B cell (primary cell): Measurements from ENCODE around the gene RCN2. TPM values are rescaled to one million over a fixed set of nuclear protein-coding genes. Genes with fewer than 3 reads are reported as not detected.

Experiments
- ATAC-seq: fragments of 200-7000 bp; cut with Tn5 transposase; one replicate; pipeline ENCODE4 v1.10.0; 2021; ENCODE audit warnings: low read depth, mild to moderate bottlenecking, moderate number of reproducible peaks, moderate library complexity
- CTCF ChIA-PET: fragments of 350-600 bp; sonication (Branson Sonifier 250); formaldehyde crosslinking; loops from one replicate; lab custom pipeline; 2021; ENCODE audit warnings: antibody characterized with exemption, inconsistent platforms; lab: Charles Lee
- POLR2A ChIA-PET: fragments of 350-600 bp; sonication (Branson Sonifier 250); formaldehyde crosslinking; loops from one replicate; lab custom pipeline; 2021; ENCODE audit warnings: antibody characterized with exemption; lab: Charles Lee
- DNase-seq: peaks from one replicate; pipeline ENCODE4 v3.0.0; 2013
- H2AFZ ChIP-seq: 2 replicates; pipeline ENCODE4 v1.6.1; 2012; ENCODE audit warnings: mild to moderate bottlenecking, low read depth, low read length; ENCODE audit not compliant: insufficient read depth, poor library complexity, severe bottlenecking
- H3K27ac ChIP-seq, 2 donors: 1 replicate in 1 of 2; 2 replicates in 1 of 2; pipeline ENCODE4 v1.5.1; 2012 to 2013; ENCODE audit warnings: low read length in 2 of 2, mild to moderate bottlenecking in 2 of 2, moderate library complexity in 1 of 2
- H3K27me3 ChIP-seq, 4 experiments: fragments of 200-600 bp in 1 of 4; sonication (generic) in 1 of 4; replicated peaks in 1 of 4; 1 replicate in 2 of 4; 2 replicates in 2 of 4; pipeline versions ENCODE4 v1.6.1 to v1.7.0; 2013 to 2016; ENCODE audit warnings: low read length in 3 of 4, mild to moderate bottlenecking in 2 of 4, mixed read lengths in 1 of 4, moderate library complexity in 1 of 4; ENCODE audit not compliant: insufficient read depth in 4 of 4, control insufficient read depth in 3 of 4; ENCODE audit errors: control extremely low read depth in 1 of 4
- H3K36me3 ChIP-seq, 2 experiments: replicated peaks in 1 of 2; 1 replicate in 1 of 2; 2 replicates in 1 of 2; pipeline versions ENCODE4 v1.6.1 to v1.7.1; 2013; ENCODE audit warnings: low read length in 1 of 2; ENCODE audit not compliant: insufficient read depth in 2 of 2, control insufficient read depth in 1 of 2; ENCODE audit errors: control extremely low read depth in 1 of 2, extremely low read depth in 1 of 2
- H3K4me1 ChIP-seq, 2 donors: fragments of 200-600 bp in 1 of 2; sonication (generic) in 1 of 2; 1 replicate in 1 of 2; 2 replicates in 1 of 2; pipeline versions ENCODE4 v1.5.1 to v1.6.1; 2013 to 2017; ENCODE audit warnings: low read length in 2 of 2; ENCODE audit not compliant: control insufficient read depth in 2 of 2, insufficient read depth in 2 of 2
- H3K4me2 ChIP-seq: replicated peaks from 2 replicates; pipeline ENCODE3; 2012; ENCODE audit warnings: mild to moderate bottlenecking, low read depth, low read length; ENCODE audit not compliant: poor library complexity, severe bottlenecking
- H3K4me3 ChIP-seq, 5 experiments: fragments of 200-600 bp in 1 of 5; sonication (generic) in 1 of 5; 1 replicate in 3 of 5; 2 replicates in 2 of 5; pipeline versions ENCODE4 v1.5.1 to v1.7.0; 2011 to 2016; ENCODE audit warnings: low read length in 4 of 5, mild to moderate bottlenecking in 4 of 5, low read depth in 2 of 5, control low read depth in 1 of 5, moderate library complexity in 1 of 5; ENCODE audit not compliant: insufficient read depth in 1 of 5; ENCODE audit errors: control extremely low read depth in 1 of 5, extremely low read depth in 1 of 5
- H3K79me2 ChIP-seq: fragments of 200-600 bp; sonication (generic); one replicate; pipeline ENCODE4 v1.6.0; 2016; ENCODE audit warnings: low read length; ENCODE audit not compliant: control insufficient read depth, insufficient read depth
- H3K9ac ChIP-seq: fragments of 200-600 bp; sonication (generic); 2 replicates; pipeline ENCODE4 v1.6.1; 2017; ENCODE audit warnings: mild to moderate bottlenecking, low read length, moderate library complexity
- H3K9me3 ChIP-seq, 3 donors: one replicate each; pipeline versions ENCODE4 v1.6.1 to v1.7.1; 2013; ENCODE audit warnings: low read length in 2 of 3; ENCODE audit not compliant: control insufficient read depth in 2 of 3, insufficient read depth in 1 of 3; ENCODE audit errors: control extremely low read depth in 1 of 3
- H4K20me1 ChIP-seq: 2 replicates; pipeline ENCODE4 v1.6.0; 2012; ENCODE audit warnings: mild to moderate bottlenecking, low read length; ENCODE audit not compliant: insufficient read depth, control insufficient read depth, poor library complexity, severe bottlenecking
- H3K27ac Mint-ChIP-seq: one replicate; pipeline ENCODE4 v1.8.0; 2021; ENCODE audit warnings: mixed read lengths
- H3K27me3 Mint-ChIP-seq: one replicate; pipeline ENCODE4 v1.8.0; 2021; ENCODE audit warnings: mixed read lengths
- H3K4me1 Mint-ChIP-seq: one replicate; pipeline ENCODE4 v1.8.0; 2021; ENCODE audit warnings: mixed read lengths
- H3K4me3 Mint-ChIP-seq: one replicate; pipeline ENCODE4 v1.8.0; 2021; ENCODE audit warnings: mixed read lengths
- H3K9me3 Mint-ChIP-seq: one replicate; pipeline ENCODE4 v1.8.0; 2022; ENCODE audit warnings: mixed read lengths; ENCODE audit not compliant: insufficient read depth
- CTCF ChIP-seq: fragments of 200-600 bp; IDR thresholded peaks from one replicate; pipeline ENCODE4 v1.8.0; 2022; ENCODE audit warnings: antibody characterized with exemption, mild to moderate bottlenecking
- EZH2 ChIP-seq: IDR thresholded peaks from 2 replicates; pipeline ENCODE4 v1.6.1; 2012; ENCODE audit warnings: borderline replicate concordance, low read depth, mild to moderate bottlenecking, moderate library complexity, low read length; ENCODE audit not compliant: insufficient read depth, poor library complexity, severe bottlenecking
- WGBS: methylation state at CpG from one replicate; pipeline ENCODE4 v1.1.5; 2013; ENCODE audit warnings: missing lambda C conversion rate; ENCODE audit not compliant: insufficient coverage; 5-methylcytosine and 5-hydroxymethylcytosine counted together
- intact Hi-C: fragments of 100-400 bp; cut with micrococcal nuclease; formaldehyde crosslinking; loops from one replicate; pipeline ENCODE4 v1.10.0; 2022
- polyA plus RNA-seq: library from polyadenylated mRNA; depleted of rRNA; stranded (reverse); fragments of >200 nt; gene quantifications from 2 replicates; pipeline ENCODE4 v1.2.3, GENCODE V29; 2012
- total RNA-seq, 2 donors: library from RNA; stranded (reverse); fragments of 120-200 nt in 1 of 2; gene quantifications; 1 replicate in 1 of 2; 2 replicates in 1 of 2; pipeline versions ENCODE4 v1.2.3 to v1.2.4, GENCODE V29; 2013 to 2022

The RCN2 gene
- total and polyA plus RNA-seq, 2 donors (not counting 1 experiment from before 2014, with no cell fraction given): 16.7 to 27.8 TPM

DNA sequence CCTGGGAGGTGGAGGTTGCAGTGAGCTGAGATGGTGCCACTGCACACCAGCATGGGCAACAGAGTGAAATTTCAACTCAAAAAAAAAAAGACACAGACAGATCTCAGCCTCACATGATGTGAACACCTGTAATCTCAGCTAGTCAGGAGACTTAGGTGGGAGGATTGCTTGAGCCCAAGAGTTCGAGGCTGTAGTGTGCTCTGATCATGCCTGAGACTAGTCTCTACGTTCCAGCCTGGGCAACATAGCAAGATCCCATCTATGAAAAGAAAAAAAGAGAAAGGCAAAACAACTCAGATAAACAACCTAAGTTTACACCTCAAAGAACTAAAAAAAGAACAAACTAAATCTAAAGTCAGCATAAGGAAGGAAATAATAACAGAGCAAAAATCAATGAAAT is 37.4 kb upstream of the RCN2 start:
- Histone ChIP-seq H3K9me3 (peaks cover 0 to 1% (median 0%) of the 10 kb centered on the region in 3 donors), H3K36me3 (peaks cover 0 to 5% of the 10 kb centered on the region in 2 experiments), H3K27me3 (no peaks in the 10 kb centered on the region), H4K20me1 (no peaks in the 10 kb centered on the region), H3K79me2 (peaks cover 68% of the 10 kb centered on the region), H2AFZ (no peak overlapping the region), H3K4me1 (no peaks in the 10 kb centered on the region), H3K9ac (no peak overlapping the region), H3K4me2 (no peak overlapping the region), H3K27ac (no peak overlapping the region), H3K4me3 (no peak overlapping the region)
- Mint-ChIP-seq H3K27me3 (no peaks in the 10 kb centered on the region), H3K4me3 (no peak overlapping the region), H3K9me3 (no peaks in the 10 kb centered on the region), H3K4me1 (peaks cover 28% of the 10 kb centered on the region), H3K27ac (no peak overlapping the region)
- 100% methylated on average over 1 of the region's 2 CpGs for WGBS
- no peak for ATAC-seq
- no peak for DNase-seq
- TF ChIP-seq CTCF (no peak), EZH2 (no peak)
- POLR2A ChIA-PET: no interaction called here
- intact Hi-C loops: no loop called here
- CTCF ChIA-PET: no interaction called here

DNA sequence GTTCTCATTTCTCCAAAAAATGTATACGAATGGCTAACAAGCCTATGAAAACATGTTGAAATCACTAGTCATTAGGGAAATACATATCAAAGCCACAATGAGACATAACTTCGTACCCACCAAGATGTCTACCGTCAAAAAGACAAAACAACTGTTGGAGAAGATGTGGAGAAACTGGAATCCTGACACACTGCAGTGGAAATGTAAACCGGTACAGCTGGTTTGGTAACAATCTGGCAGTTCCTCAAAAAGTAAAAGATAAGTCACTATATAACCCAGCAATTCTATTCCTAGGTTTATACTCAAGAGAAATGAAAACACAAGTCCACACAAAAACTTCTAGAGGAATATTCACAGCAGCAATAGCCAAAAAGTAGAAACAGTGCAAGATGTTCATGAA is 33.4 kb upstream of the RCN2 start:
- H2AFZ ChIP-seq: no peak overlapping the region
- POLR2A ChIA-PET: no interaction called here
- H3K4me3 Mint-ChIP-seq: no peak overlapping the region

More for the DNA sequence above, 33.4 kb upstream of the RCN2 start:
- H3K27me3 Mint-ChIP-seq: no peaks in the 10 kb centered on the region
- H3K27ac Mint-ChIP-seq: no peak overlapping the region
- no peaks in the 10 kb centered on the region for H3K27me3 ChIP-seq
- peaks cover 2% of the 10 kb centered on the region for H3K9me3 Mint-ChIP-seq
- no peak overlapping the region for H3K9ac ChIP-seq
- ATAC-seq (no peak), DNase-seq (no peak)
- CTCF ChIA-PET: interaction anchor here (0.9 kb wide), 1 partner anchor 133 kb away, joined by 3 read pairs; no protein-coding TSS in a partner anchor
- intact Hi-C loops: no loop called here
- H3K79me2 ChIP-seq: peaks cover 60% of the 10 kb centered on the region
- no peak overlapping the region for H3K27ac ChIP-seq
- WGBS: no CpG with 5 or more reads among the region's 4 CpGs
- peaks cover 0 to 2% of the 10 kb centered on the region in 2 donors for H3K4me1 ChIP-seq
- H3K4me3 ChIP-seq: no peak overlapping the region
- H3K4me1 Mint-ChIP-seq: peaks cover 19% of the 10 kb centered on the region
- peaks cover 0 to 5% of the 10 kb centered on the region in 2 experiments for H3K36me3 ChIP-seq
- peaks cover 0 to 1% (median 0%) of the 10 kb centered on the region in 3 donors for H3K9me3 ChIP-seq
- TF ChIP-seq CTCF (no peak), EZH2 (no peak)
- no peak overlapping the region for H3K4me2 ChIP-seq
- H4K20me1 ChIP-seq: no peaks in the 10 kb centered on the region
